H1 (cell line): ENCODE measurements around the gene FAS. TPM values are rescaled to one million over a fixed set of nuclear protein-coding genes. Genes with fewer than 3 reads are reported as not detected.
A peak's percentile ranks its signal among the peaks of the same experiment; 100 is the strongest.

Source experiments
- ASH2L ChIP-seq: fragments of 200-600, 300-600 bp; sonication (generic); IDR thresholded peaks from one replicate; pipeline ENCODE4 v1.7.1; 2017; ENCODE audit warnings: low read length
- CBX8 ChIP-seq: fragments of 300-800, 300-1000 bp; sonication (generic); IDR thresholded peaks from 2 replicates; pipeline ENCODE4 v1.7.1; 2016; ENCODE audit warnings: low read depth, low read length, borderline replicate concordance
- CEBPB ChIP-seq: IDR thresholded peaks from 2 replicates; pipeline ENCODE4 v1.6.1; 2012; ENCODE audit warnings: low read depth, low read length
- CHD2 ChIP-seq: IDR thresholded peaks from 2 replicates; pipeline ENCODE4 v1.6.1; 2012; ENCODE audit warnings: low read length, improper control_type of control experiment
- CTCF ChIP-seq, 3 experiments: IDR thresholded peaks; 1 replicate in 2 of 3; 2 replicates in 1 of 3; pipeline versions ENCODE4 v1.5.1 to v1.6.1; 2011; ENCODE audit warnings: low read length in 3 of 3, mild to moderate bottlenecking in 3 of 3, inconsistent platforms in 2 of 3, low read depth in 1 of 3, moderate library complexity in 1 of 3; ENCODE audit not compliant: insufficient read depth in 1 of 3; ENCODE audit errors: control extremely low read depth in 1 of 3
- E2F6 ChIP-seq: IDR thresholded peaks from 2 replicates; pipeline ENCODE4 v1.6.1; 2012; ENCODE audit warnings: inconsistent platforms
- GABPA ChIP-seq: IDR thresholded peaks from 2 replicates; pipeline ENCODE4 v1.6.1; 2011; ENCODE audit warnings: mild to moderate bottlenecking, low read length, moderate library complexity, borderline replicate concordance; ENCODE audit not compliant: insufficient read depth
- JUND ChIP-seq: IDR thresholded peaks from 2 replicates; pipeline ENCODE4 v1.6.1; 2011; ENCODE audit warnings: mild to moderate bottlenecking, improper control_type of control experiment, low read length
- MAX ChIP-seq: IDR thresholded peaks from 2 replicates; pipeline ENCODE4 v1.6.1; 2012; ENCODE audit warnings: inconsistent platforms
- RBBP5 ChIP-seq: IDR thresholded peaks from 2 replicates; pipeline ENCODE4 v1.7.1; 2012; ENCODE audit warnings: low read depth, mild to moderate bottlenecking, inconsistent platforms, low read length, moderate library complexity, borderline replicate concordance
- RNF2 ChIP-seq: fragments of 200-900, 300-1000 bp; sonication (generic); IDR thresholded peaks from 2 replicates; pipeline ENCODE4 v1.7.1; 2016; ENCODE audit warnings: borderline replicate concordance, low read depth, mild to moderate bottlenecking, antibody characterized with exemption, low read length; ENCODE audit not compliant: poor library complexity, severe bottlenecking; ENCODE audit errors: missing control alignments
- RXRA ChIP-seq: IDR thresholded peaks from 2 replicates; pipeline ENCODE4 v1.6.1; 2011; ENCODE audit warnings: low read depth, mild to moderate bottlenecking, low read length, moderate library complexity; ENCODE audit not compliant: insufficient read depth
- SAP30 ChIP-seq: fragments of 300-600 bp; sonication (generic); IDR thresholded peaks from 2 replicates; pipeline ENCODE4 v1.7.1; 2012; ENCODE audit warnings: low read length, moderate library complexity, mild to moderate bottlenecking, inconsistent platforms; ENCODE audit not compliant: insufficient read depth, insufficient replicate concordance
- SIX5 ChIP-seq: IDR thresholded peaks from 2 replicates; pipeline ENCODE4 v1.6.1; 2011; ENCODE audit warnings: mild to moderate bottlenecking, low read depth, low read length
- SP1 ChIP-seq: IDR thresholded peaks from 2 replicates; pipeline ENCODE4 v1.6.1; 2011; ENCODE audit warnings: low read depth, low read length
- SP4 ChIP-seq: IDR thresholded peaks from 2 replicates; pipeline ENCODE4 v1.6.1; 2012; ENCODE audit warnings: low read length, inconsistent platforms
- SUZ12 ChIP-seq: fragments of 200-600 bp; sonication (generic); IDR thresholded peaks from 2 replicates; pipeline ENCODE4 v1.6.1; 2012; ENCODE audit warnings: mild to moderate bottlenecking, inconsistent platforms, low read length, moderate library complexity, mixed read lengths
- TAF1 ChIP-seq: IDR thresholded peaks from 2 replicates; pipeline ENCODE4 v1.6.1; 2011; ENCODE audit warnings: mild to moderate bottlenecking, low read depth, low read length
- USF2 ChIP-seq: IDR thresholded peaks from 2 replicates; pipeline ENCODE4 v1.6.1; 2011; ENCODE audit warnings: low read length, improper control_type of control experiment
- polyA plus RNA-seq, 7 experiments: library from polyadenylated mRNA; depleted of rRNA in 3 of 7; stranded (reverse) in 5 of 7; unstranded in 2 of 7; fragments of >200 nt in 5 of 7; fragments of 200-250 nt in 2 of 7; gene quantifications; 1 replicate in 5 of 7; 2 replicates in 1 of 7; 4 replicates in 1 of 7; pipeline versions ENCODE4 v1.2.1 to v1.2.3, GENCODE V29; 2011 to 2013; ENCODE audit warnings: missing spikeins in 2 of 7, mixed read lengths in 2 of 7
- total RNA-seq: library from RNA; stranded (reverse); fragmentation: NEBNext Ultra II Directional; extraction: Animal tissue kit (Norgen Biotek cat#: 25700); gene quantifications from 2 replicates; pipeline ENCODE4 v1.2.1, GENCODE V29; 2021

The FAS gene
- total and polyA plus RNA-seq, 2 of the 8 experiments (the other 6 are each of a cell fraction or from before 2014, with no cell fraction given) = 4.0 to 6.7 TPM

GRCh38 chr10:88990384-88991160 is at the start of gene FAS (continued):
- TF ChIP-seq CTCF (IDR thresholded peaks at IDR 0.05; ENCODE audit: control extremely low read depth in 1 of 3, insufficient read depth in 1 of 3, low read depth in 1 of 3, low read length in 3 of 3) = no peak
- no peak for TF ChIP-seq CHD2
- TF ChIP-seq SIX5 = no peak
- peak; percentile 69 for TF ChIP-seq E2F6
- TF ChIP-seq USF2 = no peak
- 0 out of 2 replicates have a peak, but pooled peaks have one; percentile 55 for TF ChIP-seq RBBP5
- no peak for TF ChIP-seq RXRA
- no peak for TF ChIP-seq TAF1
- no peak for TF ChIP-seq SP1
- no peak for TF ChIP-seq GABPA
- peak; percentile 27 for TF ChIP-seq SAP30
- TF ChIP-seq SP4 = no peak
- TF ChIP-seq RNF2 = no peak
- TF ChIP-seq ASH2L = peak; percentile 42
- no peak for TF ChIP-seq JUND
- peak; percentile 19; the same call in 1 of the 2 replicates for TF ChIP-seq SUZ12
- no peak for TF ChIP-seq CBX8
- TF ChIP-seq MAX = peak; percentile 52; the same call in 1 of the 2 replicates
- TF ChIP-seq CEBPB = peak; percentile 78
